ENCODE data around the gene SLC35F3. TPM values are rescaled to one million over a fixed set of nuclear protein-coding genes. Genes with fewer than 3 reads are reported as not detected.
"Not testable (repeated sequence)": the region's sequence is repeated elsewhere in the genome, so short reads cannot be mapped to it uniquely, and the experiment has no call there.

The SLC35F3 gene
- total RNA-seq, 4 donors from 2014 or later, result 0.36 to 1.4 (median 0.54) TPM

GRCh38 chr1:234176000-234176399, 271.5 kb downstream of the SLC35F3 start:
- DNase-seq (ENCODE audit: low spot score in 2 of 2), result no peak
- H3K4me3 ChIP-seq, result no peak overlapping the region
- peaks cover 8% of the 10 kb centered on the region for H3K27me3 ChIP-seq
- H3K9me3 ChIP-seq, result no peaks in the 10 kb centered on the region
- no peaks in the 10 kb centered on the region for H3K36me3 ChIP-seq
- 94% methylated on average over 3 of the region's 3 CpGs for WGBS
- H3K27ac ChIP-seq, result no peak overlapping the region
- H3K4me1 ChIP-seq, result no peaks in the 10 kb centered on the region
- TF ChIP-seq CTCF (IDR thresholded peaks at IDR 0.05) (no peak), EP300 (IDR thresholded peaks at IDR 0.05) (no peak), POLR2A (IDR thresholded peaks at IDR 0.05) (no peak), POLR2AphosphoS5 (IDR thresholded peaks at IDR 0.05) (no peak)

- not testable (repeated sequence) for H3K27me3 ChIP-seq; H3K36me3 ChIP-seq; H3K4me3 ChIP-seq; DNase-seq (ENCODE audit: low spot score in 2 of 2); H3K9me3 ChIP-seq; H3K27ac ChIP-seq; H3K4me1 ChIP-seq
- 77% methylated on average over 2 of the region's 2 CpGs for WGBS
Measured at GRCh38 chr1:234176847-234177246, 272.4 kb downstream of the SLC35F3 start.

GRCh38 chr1:234185438-234185837, 281.0 kb downstream of the SLC35F3 start:
- Histone ChIP-seq H3K4me1 (no peaks in the 10 kb centered on the region), H3K27ac (no peak overlapping the region), H3K27me3 (peaks cover 16% of the 10 kb centered on the region), H3K9me3 (no peaks in the 10 kb centered on the region), H3K36me3 (no peaks in the 10 kb centered on the region), H3K4me3 (no peak overlapping the region)
- TF ChIP-seq EP300 (IDR thresholded peaks at IDR 0.05) (no peak), POLR2A (IDR thresholded peaks at IDR 0.05) (no peak), POLR2AphosphoS5 (IDR thresholded peaks at IDR 0.05) (no peak), CTCF (IDR thresholded peaks at IDR 0.05) (no peak)
- DNase-seq (ENCODE audit: low spot score in 2 of 2), result no peak
- 95% methylated on average over 1 of the region's 1 CpG for WGBS

- Histone ChIP-seq H3K27ac (no peak overlapping the region), H3K4me1 (no peaks in the 10 kb centered on the region), H3K36me3 (no peaks in the 10 kb centered on the region), H3K27me3 (peaks cover 11% of the 10 kb centered on the region), H3K9me3 (no peaks in the 10 kb centered on the region), H3K4me3 (no peak overlapping the region)
- DNase-seq (ENCODE audit: low spot score in 2 of 2), result no peak
- TF ChIP-seq POLR2AphosphoS5 (IDR thresholded peaks at IDR 0.05) (no peak), EP300 (IDR thresholded peaks at IDR 0.05) (no peak), CTCF (IDR thresholded peaks at IDR 0.05) (no peak), POLR2A (IDR thresholded peaks at IDR 0.05) (no peak)
- WGBS, result 76% methylated on average over 6 of the region's 6 CpGs
Measured at GRCh38 chr1:234186037-234186688, 281.7 kb downstream of the SLC35F3 start.

DNA sequence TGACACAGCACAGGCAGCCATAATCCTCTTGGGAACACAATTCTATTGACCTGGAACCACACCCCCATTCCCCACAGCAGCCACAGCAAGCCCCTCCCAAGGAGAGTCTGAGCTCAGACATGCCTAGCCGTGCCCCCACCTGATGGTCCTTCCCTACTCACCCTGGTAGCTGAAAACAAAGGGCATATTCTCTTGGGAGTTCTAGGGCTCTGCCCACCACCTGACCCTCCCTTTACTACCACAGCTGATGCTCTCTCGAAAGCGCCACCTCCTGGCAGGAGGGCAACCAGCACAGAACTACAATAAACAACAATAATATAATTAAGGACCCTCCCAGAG, 283.9 kb downstream of the SLC35F3 start:
- Histone ChIP-seq H3K4me1 (no peaks in the 10 kb centered on the region), H3K4me3 (no peak overlapping the region), H3K36me3 (no peaks in the 10 kb centered on the region), H3K27me3 (peaks cover 11% of the 10 kb centered on the region), H3K9me3 (peaks cover 6% of the 10 kb centered on the region), H3K27ac (no peak overlapping the region)
- WGBS, result 44% methylated on average over 3 of the region's 3 CpGs
- no peak for DNase-seq (ENCODE audit: low spot score in 2 of 2)
- TF ChIP-seq POLR2A (IDR thresholded peaks at IDR 0.05) (no peak), CTCF (IDR thresholded peaks at IDR 0.05) (no peak), POLR2AphosphoS5 (IDR thresholded peaks at IDR 0.05) (no peak), EP300 (IDR thresholded peaks at IDR 0.05) (no peak)

DNA sequence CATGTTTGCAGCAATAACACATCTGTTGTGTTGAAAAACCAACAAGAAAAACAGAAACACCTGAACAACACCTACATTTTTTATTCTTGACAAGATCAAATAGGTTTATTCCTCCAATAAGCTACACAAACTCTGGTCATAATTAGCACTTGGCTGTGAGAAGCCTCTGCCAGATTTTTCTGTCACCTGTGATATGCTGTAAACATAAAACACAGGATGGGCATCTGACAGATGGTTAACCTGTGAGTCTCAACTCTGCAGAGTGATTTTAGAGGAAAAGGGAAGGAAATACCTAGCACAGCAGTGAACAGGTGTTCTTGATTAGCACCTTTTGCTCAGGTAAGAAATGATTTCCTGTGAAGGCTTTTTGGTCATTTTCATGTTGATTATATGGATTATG, 293.4 kb downstream of the SLC35F3 start:
- TF ChIP-seq CTCF (IDR thresholded peaks at IDR 0.05) (no peak), POLR2A (IDR thresholded peaks at IDR 0.05) (no peak), EP300 (IDR thresholded peaks at IDR 0.05) (no peak), POLR2AphosphoS5 (IDR thresholded peaks at IDR 0.05) (no peak)
- no peak overlapping the region for H3K4me3 ChIP-seq
- no peak overlapping the region for H3K27ac ChIP-seq
- no peaks in the 10 kb centered on the region for H3K27me3 ChIP-seq
- H3K4me1 ChIP-seq, result no peaks in the 10 kb centered on the region
- no peaks in the 10 kb centered on the region for H3K36me3 ChIP-seq
- no peak for DNase-seq (ENCODE audit: low spot score in 2 of 2)
- peaks cover 4% of the 10 kb centered on the region for H3K9me3 ChIP-seq

Data from suprapubic skin (tissue), 4 donors.